ENCODE results near the gene SMG5. TPM values are rescaled to one million over a fixed set of nuclear protein-coding genes. Genes with fewer than 3 reads are reported as not detected.

SMG5 gene
- total RNA-seq, 4 donors from 2014 or later = 70.1 to 139 (median 103) TPM

- Histone ChIP-seq H3K4me1 (peaks cover 0 to 24% (median 11%) of the 10 kb centered on the region in 4 donors), H3K27ac (no peak overlapping the region), H3K9me3 (no peaks in the 10 kb centered on the region), H3K4me3 (no peak overlapping the region), H3K27me3 (no peaks in the 10 kb centered on the region), H3K36me3 (peaks cover 0 to 32% (median 0%) of the 10 kb centered on the region in 3 donors)
- DNase-seq = no peak
- TF ChIP-seq POLR2A (IDR thresholded peaks at IDR 0.05) = no peak
- TF ChIP-seq, protein P1, sequence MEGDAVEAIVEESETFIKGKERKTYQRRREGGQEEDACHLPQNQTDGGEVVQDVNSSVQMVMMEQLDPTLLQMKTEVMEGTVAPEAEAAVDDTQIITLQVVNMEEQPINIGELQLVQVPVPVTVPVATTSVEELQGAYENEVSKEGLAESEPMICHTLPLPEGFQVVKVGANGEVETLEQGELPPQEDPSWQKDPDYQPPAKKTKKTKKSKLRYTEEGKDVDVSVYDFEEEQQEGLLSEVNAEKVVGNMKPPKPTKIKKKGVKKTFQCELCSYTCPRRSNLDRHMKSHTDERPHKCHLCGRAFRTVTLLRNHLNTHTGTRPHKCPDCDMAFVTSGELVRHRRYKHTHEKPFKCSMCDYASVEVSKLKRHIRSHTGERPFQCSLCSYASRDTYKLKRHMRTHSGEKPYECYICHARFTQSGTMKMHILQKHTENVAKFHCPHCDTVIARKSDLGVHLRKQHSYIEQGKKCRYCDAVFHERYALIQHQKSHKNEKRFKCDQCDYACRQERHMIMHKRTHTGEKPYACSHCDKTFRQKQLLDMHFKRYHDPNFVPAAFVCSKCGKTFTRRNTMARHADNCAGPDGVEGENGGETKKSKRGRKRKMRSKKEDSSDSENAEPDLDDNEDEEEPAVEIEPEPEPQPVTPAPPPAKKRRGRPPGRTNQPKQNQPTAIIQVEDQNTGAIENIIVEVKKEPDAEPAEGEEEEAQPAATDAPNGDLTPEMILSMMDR (IDR thresholded peaks at IDR 0.05) = no peak
These were observed 39.9 kb downstream of the SMG5 start for GRCh38 chr1:156242738-156243137.

DNA sequence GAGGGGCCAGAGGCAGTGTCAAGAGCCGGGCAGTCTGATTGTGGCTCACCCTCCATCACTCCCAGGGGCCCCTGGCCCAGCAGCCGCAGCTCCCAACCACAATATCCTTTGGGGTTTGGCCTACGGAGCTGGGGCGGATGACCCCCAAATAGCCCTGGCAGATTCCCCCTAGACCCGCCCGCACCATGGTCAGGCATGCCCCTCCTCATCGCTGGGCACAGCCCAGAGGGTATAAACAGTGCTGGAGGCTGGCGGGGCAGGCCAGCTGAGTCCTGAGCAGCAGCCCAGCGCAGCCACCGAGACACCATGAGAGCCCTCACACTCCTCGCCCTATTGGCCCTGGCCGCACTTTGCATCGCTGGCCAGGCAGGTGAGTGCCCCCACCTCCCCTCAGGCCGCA is 40.7 kb downstream of the SMG5 start, which contains the start of gene BGLAP:
TSS of gene BGLAP (plus strand) at position 259 of the 400 bp plus-strand sequence. CDS start at position 307, 48 bp downstream.
- Histone ChIP-seq H3K27ac (no peak within 1 kb of the TSS), H3K27me3 (no peaks in the 10 kb centered on the region), H3K4me1 (peaks cover 0 to 18% (median 11%) of the 10 kb centered on the region in 4 donors), H3K4me3 (no peak within 1 kb of the TSS), H3K9me3 (no peaks in the 10 kb centered on the region), H3K36me3 (peaks cover 0 to 36% (median 0%) of the 10 kb centered on the region in 3 donors)
- no peak for DNase-seq
- TF ChIP-seq POLR2A (IDR thresholded peaks at IDR 0.05) = no peak
- TF ChIP-seq, protein P1 (IDR thresholded peaks at IDR 0.05) = no peak

- Histone ChIP-seq H3K36me3 (peaks cover 0 to 42% (median 0%) of the 10 kb centered on the region in 3 donors), H3K27me3 (no peaks in the 10 kb centered on the region)
- DNase-seq = no peak
These were observed 41.3 kb downstream of the SMG5 start for GRCh38 chr1:156241311-156241811.

GRCh38 chr1:156238248-156238647 is 44.4 kb downstream of the SMG5 start:
- TF ChIP-seq POLR2A (IDR thresholded peaks at IDR 0.05) = no peak
- TF ChIP-seq, protein P1 (IDR thresholded peaks at IDR 0.05) = no peak
- H3K27ac ChIP-seq = no peak overlapping the region

More at GRCh38 chr1:156241311-156241811, 41.3 kb downstream of the SMG5 start:
- Histone ChIP-seq H3K27ac (no peak overlapping the region), H3K9me3 (no peaks in the 10 kb centered on the region), H3K4me1 (peaks cover 0 to 15% (median 10%) of the 10 kb centered on the region in 4 donors), H3K4me3 (no peak overlapping the region)
- TF ChIP-seq, protein P1 (IDR thresholded peaks at IDR 0.05) = no peak
- no peak for TF ChIP-seq POLR2A (IDR thresholded peaks at IDR 0.05)

DNA sequence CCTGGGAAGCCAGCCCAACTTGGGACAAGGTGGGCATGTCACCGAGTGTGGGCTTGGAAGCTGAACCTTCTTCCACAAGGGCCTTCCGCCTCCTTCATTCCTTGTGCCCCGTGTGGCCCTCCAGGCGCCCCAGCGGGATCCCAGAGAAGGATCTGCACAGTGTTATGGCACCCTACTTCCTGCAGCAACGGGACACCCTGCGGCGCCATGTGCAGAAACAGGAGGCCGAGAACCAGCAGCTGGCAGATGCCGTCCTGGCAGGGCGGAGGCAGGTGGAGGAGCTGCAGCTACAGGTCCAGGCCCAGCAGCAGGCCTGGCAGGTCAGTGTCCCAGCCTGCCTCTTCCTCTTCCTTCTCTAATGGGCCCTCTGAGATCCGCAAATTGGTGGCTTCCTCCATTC is 46.5 kb downstream of the SMG5 start:
- H3K4me1 ChIP-seq = no peaks in the 10 kb centered on the region
- H3K4me3 ChIP-seq = no peak overlapping the region
- H3K27ac ChIP-seq = no peak overlapping the region
- H3K36me3 ChIP-seq = peaks cover 0 to 66% (median 0%) of the 10 kb centered on the region in 3 donors
- no peaks in the 10 kb centered on the region for H3K27me3 ChIP-seq
- no peak for DNase-seq
- TF ChIP-seq, protein P1 (IDR thresholded peaks at IDR 0.05) = no peak
- TF ChIP-seq POLR2A (IDR thresholded peaks at IDR 0.05) = no peak
- H3K9me3 ChIP-seq = no peaks in the 10 kb centered on the region

More at GRCh38 chr1:156238248-156238647, 44.4 kb downstream of the SMG5 start:
- DNase-seq = no peak
- H3K4me3 ChIP-seq = no peak overlapping the region
- H3K9me3 ChIP-seq = no peaks in the 10 kb centered on the region
- no peaks in the 10 kb centered on the region for H3K27me3 ChIP-seq
- no peaks in the 10 kb centered on the region for H3K4me1 ChIP-seq
- H3K36me3 ChIP-seq = peaks cover 0 to 70% (median 0%) of the 10 kb centered on the region in 3 donors
